Smooth muscle cell of the pulmonary artery (primary cell): ENCODE data around the gene RCBTB1. TPM values are rescaled to one million over a fixed set of nuclear protein-coding genes. Genes with fewer than 3 reads are reported as not detected.

Experiments
- total RNA-seq: library from RNA; depleted of rRNA; stranded (reverse); fragments of >200 nt; gene quantifications from 2 replicates; pipeline ENCODE4 v1.2.3, GENCODE V29; 2014

Gene RCBTB1
- total RNA-seq = 19.9 and 24.7 TPM in 2 replicates

GRCh38 chr13:49585220-49586157 lies at the start of gene RCBTB1:
Gene RCBTB1 (minus strand): TSS chr13:49585558. CDS start chr13:49567279, 18,279 bp downstream.

GRCh38 chr13:49627831-49628652 lies 42.7 kb upstream of the RCBTB1 start, which contains the start of gene ARL11:
Gene ARL11 (plus strand): TSS chr13:49628507. CDS start chr13:49630448, 1,941 bp downstream.

DNA sequence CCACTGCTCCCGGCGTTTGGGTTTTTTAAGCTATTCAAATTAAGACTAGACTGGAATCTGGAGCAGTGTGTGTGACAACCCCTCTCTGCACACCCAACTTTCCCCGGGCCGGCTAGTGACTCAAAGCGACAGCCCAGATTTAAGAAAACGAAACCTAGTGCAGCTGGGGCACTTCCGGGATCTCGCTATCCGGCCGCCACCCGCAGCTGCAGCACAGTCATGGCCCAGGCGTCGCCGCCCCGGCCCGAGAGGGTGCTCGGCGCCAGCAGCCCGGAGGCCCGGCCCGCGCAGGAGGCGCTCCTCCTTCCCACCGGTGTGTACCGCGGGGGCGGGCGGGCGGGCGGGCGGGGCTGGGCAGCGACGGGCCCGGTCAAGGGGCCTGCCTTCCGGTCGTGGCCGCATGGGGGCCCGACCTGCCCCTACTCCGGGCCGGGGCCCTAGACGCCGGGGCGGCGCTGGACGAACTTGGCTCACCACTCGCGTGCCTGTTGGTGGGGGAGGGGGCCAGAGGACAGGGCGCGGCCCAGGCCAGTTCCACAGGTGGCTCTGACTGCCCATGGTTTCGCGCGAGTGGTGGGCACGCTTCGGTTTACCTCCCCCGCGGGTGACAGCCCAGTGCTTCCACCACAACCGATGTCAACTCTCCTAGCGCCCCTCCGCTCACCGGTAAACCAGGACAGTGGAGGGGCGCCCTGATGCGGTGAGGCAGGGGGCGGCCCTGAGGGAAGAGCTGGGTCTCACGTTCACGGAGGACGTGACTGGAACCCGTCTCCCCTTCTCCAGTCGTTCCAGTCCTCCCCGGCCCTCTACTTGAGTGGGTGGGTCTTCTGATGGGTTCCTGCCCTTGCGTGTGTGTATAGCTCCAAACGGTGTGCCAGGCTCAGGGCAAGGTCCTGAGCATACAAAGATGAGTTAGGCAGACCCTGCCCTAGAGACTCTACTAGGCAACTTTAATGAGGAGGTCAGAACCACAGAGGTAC lies 89.3 kb downstream of the RCBTB1 start, which contains the start of gene PHF11:
Gene PHF11, plus strand, starts transcription at position 171 of the 980 bp plus-strand sequence. Its CDS starts 49 bp downstream, at position 220.

Other genes with a start within 250 kb of the RCBTB1 start
- 5.7 and 6.7 TPM in 2 replicates for gene CAB39L, start 141.5 kb downstream of the RCBTB1 start, total RNA-seq
- 6.9 and 7.8 TPM in 2 replicates for gene SETDB2, start 141.3 kb downstream of the RCBTB1 start, total RNA-seq
- gene PHF11, start 89.6 kb downstream of the RCBTB1 start, total RNA-seq = 14.5 and 16.5 TPM in 2 replicates
- not detected in 2 replicates for gene ARL11, start 42.9 kb upstream of the RCBTB1 start, total RNA-seq
- gene EBPL, start 105.9 kb upstream of the RCBTB1 start, total RNA-seq = 41.4 and 47.2 TPM in 2 replicates
- gene KPNA3, start 207.1 kb upstream of the RCBTB1 start, total RNA-seq = 45.2 and 55.4 TPM in 2 replicates